Subcutaneous adipose tissue (tissue), 4 donors: Measurements from ENCODE around the gene NANP. TPM values are rescaled to one million over a fixed set of nuclear protein-coding genes. Genes with fewer than 3 reads are reported as not detected.

ENCODE experiments used
- total RNA-seq, 4 donors: library from RNA; depleted of rRNA; stranded (reverse); fragments of >200 nt; gene quantifications; one replicate each; pipeline ENCODE4 v1.1.0, GENCODE V29; 2016
- TF ChIP-seq, protein P1 (sequence below): fragments of 450-650 bp; IDR thresholded peaks from one replicate; pipeline ENCODE4 v1.5.1; 2016; ENCODE audit warnings: low read depth, mild to moderate bottlenecking, control low read depth, antibody characterized with exemption, moderate library complexity

Gene NANP
- total RNA-seq, 4 donors from 2014 or later = 4.0 to 6.2 (median 5.4) TPM

DNA sequence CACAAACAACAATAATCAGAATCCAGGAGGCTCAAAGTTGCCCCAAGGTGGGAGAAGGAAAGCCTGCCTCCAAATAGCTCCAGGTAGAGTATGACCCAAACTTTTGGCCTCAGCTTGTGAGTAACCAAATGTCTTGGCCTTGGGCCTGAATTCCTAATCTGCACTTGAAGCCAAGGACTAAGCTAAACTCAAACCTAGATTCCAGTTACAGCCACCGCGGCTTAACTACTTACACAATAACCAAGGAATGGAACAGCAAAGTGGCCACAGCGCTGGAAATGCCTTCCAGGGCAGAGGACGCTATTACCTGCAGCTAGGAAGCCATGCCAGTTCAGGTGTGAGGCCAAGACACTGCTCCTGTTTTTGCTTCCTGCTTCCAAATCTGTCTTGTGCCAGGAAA, 43.1 kb downstream of the NANP start:
- TF ChIP-seq, protein P1, sequence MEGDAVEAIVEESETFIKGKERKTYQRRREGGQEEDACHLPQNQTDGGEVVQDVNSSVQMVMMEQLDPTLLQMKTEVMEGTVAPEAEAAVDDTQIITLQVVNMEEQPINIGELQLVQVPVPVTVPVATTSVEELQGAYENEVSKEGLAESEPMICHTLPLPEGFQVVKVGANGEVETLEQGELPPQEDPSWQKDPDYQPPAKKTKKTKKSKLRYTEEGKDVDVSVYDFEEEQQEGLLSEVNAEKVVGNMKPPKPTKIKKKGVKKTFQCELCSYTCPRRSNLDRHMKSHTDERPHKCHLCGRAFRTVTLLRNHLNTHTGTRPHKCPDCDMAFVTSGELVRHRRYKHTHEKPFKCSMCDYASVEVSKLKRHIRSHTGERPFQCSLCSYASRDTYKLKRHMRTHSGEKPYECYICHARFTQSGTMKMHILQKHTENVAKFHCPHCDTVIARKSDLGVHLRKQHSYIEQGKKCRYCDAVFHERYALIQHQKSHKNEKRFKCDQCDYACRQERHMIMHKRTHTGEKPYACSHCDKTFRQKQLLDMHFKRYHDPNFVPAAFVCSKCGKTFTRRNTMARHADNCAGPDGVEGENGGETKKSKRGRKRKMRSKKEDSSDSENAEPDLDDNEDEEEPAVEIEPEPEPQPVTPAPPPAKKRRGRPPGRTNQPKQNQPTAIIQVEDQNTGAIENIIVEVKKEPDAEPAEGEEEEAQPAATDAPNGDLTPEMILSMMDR = no peak

DNA sequence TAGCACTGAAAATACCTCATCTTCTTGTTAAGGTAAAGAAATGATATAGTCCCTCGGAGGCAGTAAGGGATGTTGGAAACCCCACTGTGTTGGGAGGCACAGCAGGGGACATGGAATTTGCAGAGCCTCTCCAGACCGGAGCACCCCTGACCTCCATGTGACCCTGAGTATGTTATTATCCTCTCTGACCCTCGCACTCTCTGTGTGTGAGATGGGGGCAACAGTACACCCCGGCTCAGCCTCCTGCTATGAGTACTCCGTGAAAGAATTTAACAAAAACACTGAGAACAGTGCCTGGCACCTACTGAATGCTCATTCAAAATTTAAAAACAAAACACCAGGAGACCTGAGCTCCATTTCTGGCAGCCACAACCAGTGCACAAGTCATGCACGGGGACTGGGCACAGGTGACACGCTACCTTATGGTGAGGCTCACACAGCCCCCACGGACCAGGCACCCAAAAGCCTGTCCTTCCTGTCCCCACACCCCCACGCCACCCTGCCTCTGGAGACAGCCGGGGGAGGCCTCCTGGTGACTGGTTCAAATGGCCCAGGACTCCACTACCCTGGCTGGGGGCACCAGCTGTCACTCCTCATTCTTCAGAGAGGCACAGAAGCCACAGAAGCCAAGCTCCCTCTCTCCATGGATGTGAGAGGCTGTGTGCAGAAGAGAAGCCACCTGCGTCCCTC, 44.6 kb downstream of the NANP start:
- TF ChIP-seq, protein P1 = no peak

DNA sequence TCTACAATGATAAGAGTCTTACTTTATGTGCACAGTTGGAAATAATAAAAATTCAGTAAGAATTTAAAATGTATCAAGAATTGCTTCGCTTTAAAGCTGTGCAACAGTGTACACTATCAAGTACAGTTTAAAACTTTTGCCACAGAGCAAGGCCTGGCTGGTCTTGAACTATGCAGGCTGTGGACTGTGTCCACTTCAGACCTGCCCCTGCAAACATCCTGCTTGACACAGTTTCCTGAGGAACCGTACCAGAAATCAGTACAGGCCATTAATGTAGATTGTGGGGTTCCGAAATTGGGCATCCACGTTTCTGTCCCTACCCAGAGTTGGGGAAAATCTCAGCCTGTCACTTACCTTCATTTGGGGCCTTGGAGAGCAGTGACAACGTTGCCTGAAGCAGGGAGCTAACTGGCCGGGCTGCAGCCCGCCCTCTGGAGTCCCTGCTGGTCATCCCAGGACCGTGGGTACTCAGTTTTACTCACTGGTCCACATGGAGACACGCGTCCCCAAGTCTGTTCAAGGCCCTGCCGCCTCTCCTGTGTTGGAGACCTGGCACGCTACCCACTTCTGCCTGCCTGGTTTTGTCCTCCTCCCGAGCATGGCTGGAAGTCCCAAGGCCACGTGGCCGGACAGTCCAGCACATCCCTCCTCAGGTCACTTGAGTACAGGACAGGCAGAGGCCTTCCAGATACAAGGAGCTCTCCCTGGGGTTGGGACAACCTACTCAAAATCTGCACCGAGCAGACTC, 46.9 kb downstream of the NANP start:
- TF ChIP-seq, protein P1 = no peak

DNA sequence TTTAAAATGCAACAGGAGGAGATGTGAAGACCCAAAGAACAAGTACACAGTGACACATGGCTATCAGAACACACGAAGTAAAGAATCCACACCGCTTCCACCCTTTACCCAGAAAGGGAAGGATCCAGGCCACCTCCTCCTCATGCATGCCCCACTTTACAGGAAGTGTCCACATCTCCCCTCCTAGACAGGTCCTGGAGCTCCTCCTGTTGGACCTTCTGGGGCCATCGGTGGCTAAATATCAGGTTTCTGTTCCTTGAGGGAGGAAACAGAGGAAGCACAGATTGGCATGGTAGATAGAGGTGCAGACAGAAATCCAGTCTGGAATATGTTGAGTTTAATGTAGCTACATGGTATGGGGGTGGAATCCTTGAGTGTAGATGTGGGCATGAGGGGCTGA, 49.4 kb downstream of the NANP start:
- TF ChIP-seq, protein P1 = no peak

DNA sequence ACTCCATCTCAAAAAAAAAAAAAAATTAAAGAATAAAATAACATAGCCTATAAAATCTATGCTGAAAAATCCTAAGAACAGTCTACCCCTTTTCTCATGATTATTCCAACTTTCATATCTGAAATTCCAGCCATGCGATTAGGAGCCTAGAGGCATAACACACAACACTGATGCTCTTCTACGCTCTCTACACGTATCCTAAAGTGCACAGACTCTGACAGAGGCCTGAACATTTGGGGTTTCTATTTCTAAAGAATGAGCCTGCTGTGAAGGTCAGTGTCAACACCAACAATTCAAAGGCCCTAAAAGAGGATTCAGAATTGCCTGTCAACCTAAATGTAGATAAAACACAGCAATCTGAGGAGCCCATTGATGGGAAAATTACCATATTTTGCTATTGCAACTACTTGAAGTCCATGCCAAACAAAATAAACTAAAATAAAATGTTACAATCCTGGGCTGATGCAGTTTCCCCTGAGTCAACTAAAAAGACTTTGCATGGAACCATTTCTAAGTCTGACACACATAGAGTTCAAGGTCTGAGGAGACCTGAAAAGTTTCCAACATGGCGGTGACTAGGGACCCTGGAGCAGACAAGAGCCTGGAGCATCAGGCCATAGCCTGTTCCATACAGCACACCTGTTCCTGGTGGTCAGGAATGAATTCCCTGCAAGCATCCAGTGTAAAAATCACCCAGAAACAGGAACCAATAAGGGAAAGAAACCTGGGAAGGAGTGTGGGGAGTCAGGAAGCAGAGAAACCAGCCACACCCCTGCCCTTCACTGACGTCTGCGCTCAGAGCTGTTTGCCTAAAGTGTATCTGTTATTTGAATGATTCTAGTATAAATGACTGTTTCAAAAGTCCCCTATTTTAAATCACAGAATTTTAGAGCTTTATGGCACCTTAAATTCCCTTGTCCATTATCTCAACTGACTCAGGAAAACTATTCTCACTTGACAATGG, 50.2 kb downstream of the NANP start:
- TF ChIP-seq, protein P1 = no peak

DNA sequence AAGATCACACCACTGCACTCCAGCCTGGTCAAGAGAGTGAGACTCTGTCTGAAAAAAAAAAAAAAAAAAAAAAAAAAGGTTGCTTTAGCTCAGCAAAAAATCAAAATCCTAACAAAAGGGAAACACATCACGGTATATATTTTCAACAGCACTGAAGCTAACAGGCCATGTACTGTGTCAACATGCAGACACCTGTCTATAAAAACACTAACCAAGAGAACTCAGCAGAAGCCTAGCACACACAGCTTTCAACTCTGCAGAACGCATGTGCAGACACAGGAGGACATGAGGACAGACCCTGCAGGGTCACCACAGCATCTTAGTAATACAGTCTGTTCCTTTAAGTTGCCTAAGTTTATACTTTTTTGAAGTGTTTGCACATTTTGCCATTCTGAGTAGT, 52.0 kb downstream of the NANP start:
- TF ChIP-seq, protein P1 = no peak
